H9 (cell line): ENCODE measurements around the gene CSTPP1. TPM values are rescaled to one million over a fixed set of nuclear protein-coding genes. Genes with fewer than 3 reads are reported as not detected.

ENCODE experiments used
- DNase-seq: peaks from one replicate; pipeline ENCODE4 v3.0.0-alpha.2; 2017
- H2AFZ ChIP-seq: one replicate; pipeline ENCODE4 v1.6.1; 2013; ENCODE audit warnings: mild to moderate bottlenecking, low read length, control low read depth, moderate library complexity
- H2AK5ac ChIP-seq: 2 replicates; pipeline ENCODE4 v1.6.1; 2013; ENCODE audit warnings: low read length, control low read depth, mixed read lengths; ENCODE audit not compliant: insufficient read length
- H2BK120ac ChIP-seq: one replicate; pipeline ENCODE4 v1.6.1; 2013; ENCODE audit warnings: low read depth, mild to moderate bottlenecking, low read length, control low read depth, inconsistent platforms; ENCODE audit not compliant: poor library complexity, severe bottlenecking
- H2BK12ac ChIP-seq: 2 replicates; pipeline ENCODE4 v1.6.1; 2013; ENCODE audit warnings: low read length, control low read depth, mixed read lengths, low read depth; ENCODE audit not compliant: insufficient read length
- H2BK15ac ChIP-seq: 2 replicates; pipeline ENCODE4 v1.6.1; 2013; ENCODE audit warnings: low read depth, low read length, control low read depth
- H2BK20ac ChIP-seq: one replicate; pipeline ENCODE4 v1.6.1; 2013; ENCODE audit warnings: low read depth, mild to moderate bottlenecking, low read length, control low read depth, inconsistent platforms; ENCODE audit not compliant: poor library complexity, severe bottlenecking
- H2BK5ac ChIP-seq: 2 replicates; pipeline ENCODE4 v1.6.1; 2013; ENCODE audit warnings: low read length, control low read depth, mixed read lengths; ENCODE audit not compliant: insufficient read length
- H3K14ac ChIP-seq: 2 replicates; pipeline ENCODE4 v1.6.1; 2013; ENCODE audit warnings: low read length, control low read depth; ENCODE audit not compliant: insufficient read depth
- H3K18ac ChIP-seq: 2 replicates; pipeline ENCODE4 v1.6.1; 2013; ENCODE audit warnings: low read depth, mild to moderate bottlenecking, mixed read lengths, low read length, control low read depth; ENCODE audit not compliant: insufficient read length
- H3K23ac ChIP-seq: 2 replicates; pipeline ENCODE4 v1.6.1; 2013; ENCODE audit warnings: low read length, control low read depth, mixed read lengths, low read depth; ENCODE audit not compliant: insufficient read length
- H3K23me2 ChIP-seq: 2 replicates; pipeline ENCODE4 v1.6.1; 2013; ENCODE audit warnings: low read depth, mild to moderate bottlenecking, mixed read lengths, low read length, control low read depth; ENCODE audit not compliant: insufficient read length, poor library complexity, severe bottlenecking
- H3K27ac ChIP-seq: 2 replicates; pipeline ENCODE4 v1.5.1; 2013; ENCODE audit warnings: low read length, control low read depth, mixed read lengths, low read depth; ENCODE audit not compliant: insufficient read length
- H3K27me3 ChIP-seq: 2 replicates; pipeline ENCODE4 v1.6.1; 2013; ENCODE audit warnings: low read length, control low read depth, inconsistent platforms; ENCODE audit not compliant: insufficient read depth
- H3K4ac ChIP-seq: 2 replicates; pipeline ENCODE4 v1.6.1; 2013; ENCODE audit warnings: low read depth, mild to moderate bottlenecking, control low read depth, inconsistent platforms, low read length, moderate library complexity
- H3K4me1 ChIP-seq: 2 replicates; pipeline ENCODE4 v1.6.1; 2013; ENCODE audit warnings: low read length, control low read depth, inconsistent platforms; ENCODE audit not compliant: insufficient read depth
- H3K4me2 ChIP-seq: 2 replicates; pipeline ENCODE4 v1.6.1; 2013; ENCODE audit warnings: low read length, control low read depth, mixed read lengths; ENCODE audit not compliant: insufficient read length, insufficient read depth
- H3K56ac ChIP-seq: 2 replicates; pipeline ENCODE4 v1.6.1; 2013; ENCODE audit warnings: low read depth, mild to moderate bottlenecking, mixed read lengths, low read length, control low read depth; ENCODE audit not compliant: insufficient read length
- H3K79me1 ChIP-seq: 2 replicates; pipeline ENCODE4 v1.6.1; 2013; ENCODE audit warnings: low read depth, mild to moderate bottlenecking, moderate library complexity, low read length, control low read depth, inconsistent platforms; ENCODE audit not compliant: insufficient read depth, poor library complexity, severe bottlenecking
- H3K79me2 ChIP-seq: 2 replicates; pipeline ENCODE4 v1.6.1; 2013; ENCODE audit warnings: low read length, control low read depth, inconsistent platforms; ENCODE audit not compliant: insufficient read depth
- H3K9ac ChIP-seq: 2 replicates; pipeline ENCODE4 v1.6.1; 2013; ENCODE audit warnings: low read length, control low read depth, mixed read lengths; ENCODE audit not compliant: insufficient read length; ENCODE audit errors: extremely low read depth
- H3K9me3 ChIP-seq: one replicate; pipeline ENCODE4 v1.6.1; 2013; ENCODE audit warnings: low read depth, low read length, inconsistent platforms; ENCODE audit not compliant: control insufficient read depth
- H3T11ph ChIP-seq: one replicate; pipeline ENCODE4 v1.6.1; 2013; ENCODE audit warnings: mild to moderate bottlenecking, low read length, control low read depth, inconsistent platforms
- H4K20me1 ChIP-seq: one replicate; pipeline ENCODE4 v1.6.1; 2013; ENCODE audit not compliant: control insufficient read depth, insufficient read length, insufficient read depth
- H4K5ac ChIP-seq: 2 replicates; pipeline ENCODE4 v1.6.1; 2013; ENCODE audit warnings: low read depth, mild to moderate bottlenecking, mixed read lengths, low read length, control low read depth; ENCODE audit not compliant: insufficient read length
- H4K8ac ChIP-seq: replicated peaks from 2 replicates; pipeline ENCODE4 v1.6.1; 2013; ENCODE audit warnings: low read length, control low read depth, mixed read lengths, low read depth; ENCODE audit not compliant: insufficient read length
- H4K91ac ChIP-seq: 2 replicates; pipeline ENCODE4 v1.6.1; 2013; ENCODE audit warnings: low read depth, mild to moderate bottlenecking, moderate library complexity, mixed read lengths, low read length, control low read depth; ENCODE audit not compliant: insufficient read length
- H3K27ac Mint-ChIP-seq, 3 experiments: 2 replicates in 2 of 3; 3 replicates in 1 of 3; pipeline ENCODE4 v1.8.0; 2020 to 2021; ENCODE audit warnings: mixed read lengths in 3 of 3, mild to moderate bottlenecking in 1 of 3, moderate library complexity in 1 of 3
- H3K27me3 Mint-ChIP-seq: 2 replicates; pipeline ENCODE4 v1.8.0; 2021; ENCODE audit warnings: low read depth, mild to moderate bottlenecking, moderate library complexity, mixed read lengths
- H3K36me3 Mint-ChIP-seq, 3 experiments: 2 replicates in 2 of 3; 3 replicates in 1 of 3; pipeline ENCODE4 v1.8.0; 2020 to 2021; ENCODE audit warnings: low read depth in 3 of 3, mixed read lengths in 3 of 3; ENCODE audit not compliant: insufficient read depth in 1 of 3
- H3K4me1 Mint-ChIP-seq, 2 experiments: 2 replicates each; pipeline ENCODE4 v1.8.0; 2020; ENCODE audit warnings: mixed read lengths in 2 of 2
- H3K4me3 Mint-ChIP-seq, 2 experiments: 2 replicates in 1 of 2; 3 replicates in 1 of 2; pipeline ENCODE4 v1.8.0; 2020 to 2021; ENCODE audit warnings: mild to moderate bottlenecking in 2 of 2, mixed read lengths in 2 of 2, moderate library complexity in 1 of 2
- H3K9me3 Mint-ChIP-seq, 2 experiments: 2 replicates in 1 of 2; 3 replicates in 1 of 2; pipeline ENCODE4 v1.8.0; 2020; ENCODE audit warnings: mild to moderate bottlenecking in 2 of 2, mixed read lengths in 2 of 2, moderate library complexity in 1 of 2
- CTCF ChIP-seq: fragments of 200-600 bp; sonication (generic); conservative IDR thresholded peaks from 3 replicates; pipeline ENCODE4 v1.8.0; 2021; ENCODE audit warnings: antibody characterized with exemption, mild to moderate bottlenecking
- WGBS: extraction: QIAGEN DNeasy Blood & Tissue Kit; methylation state at CpG from one replicate; pipeline ENCODE4 v1.1.7; 2013; ENCODE audit warnings: missing lambda C conversion rate, low lambda C conversion rate, mixed read lengths; ENCODE audit not compliant: insufficient read length; ENCODE audit errors: extremely low coverage; 5-methylcytosine and 5-hydroxymethylcytosine counted together
- total RNA-seq: library from RNA; stranded (reverse); gene quantifications from 2 replicates; pipeline ENCODE4 v1.2.1, GENCODE V29; 2021

The CSTPP1 gene
- total RNA-seq, 1 experiment from 2014 or later = 21.2 TPM

- Histone ChIP-seq H3T11ph (no peak overlapping the region), H3K27ac (no peak overlapping the region), H3K4me2 (no peak overlapping the region), H3K56ac (no peak overlapping the region), H4K8ac (no peak overlapping the region), H3K4me1 (no peaks in the 10 kb centered on the region), H2AK5ac (no peak overlapping the region), H2BK120ac (no peak overlapping the region), H3K9ac (no peak overlapping the region), H2BK20ac (no peak overlapping the region), H2BK12ac (no peak overlapping the region), H2BK15ac (no peak overlapping the region), H3K9me3 (no peaks in the 10 kb centered on the region), H4K5ac (no peak overlapping the region), H3K14ac (no peak overlapping the region), H3K18ac (no peak overlapping the region), H3K79me2 (0 out of 2 replicates have a peak, but pooled peaks cover 2% of the 10 kb centered on the region), H3K23ac (no peak overlapping the region), H3K4ac (no peak overlapping the region), H3K27me3 (no peaks in the 10 kb centered on the region), H2AFZ (no peak overlapping the region), H3K23me2 (peaks cover 4% of the 10 kb centered on the region), H2BK5ac (no peak overlapping the region), H4K91ac (no peak overlapping the region), H4K20me1 (no peaks in the 10 kb centered on the region), H3K79me1 (no peaks in the 10 kb centered on the region)
- Mint-ChIP-seq H3K9me3 (no peaks in the 10 kb centered on the region), H3K27ac (no peak overlapping the region), H3K27me3 (no peaks in the 10 kb centered on the region), H3K4me1 (peaks cover 20 to 34% of the 10 kb centered on the region in 2 experiments), H3K4me3 (no peak overlapping the region), H3K36me3 (no peaks in the 10 kb centered on the region)
- WGBS = no CpG with 5 or more reads among the region's 1 CpG
- TF ChIP-seq CTCF = no peak
- no peak for DNase-seq
Measured at GRCh38 chr11:46949297-46949696, 12.7 kb downstream of the CSTPP1 start.
